Skeletal muscle tissue (tissue), 4 donors: Measurements from ENCODE around the gene COPS9. TPM values are rescaled to one million over a fixed set of nuclear protein-coding genes. Genes with fewer than 3 reads are reported as not detected.

Experiments
- H3K27ac ChIP-seq: one replicate; pipeline ENCODE4 v1.7.0; 2013; ENCODE audit warnings: mild to moderate bottlenecking, low read depth, low read length, inconsistent platforms
- H3K27me3 ChIP-seq, 3 donors: one replicate each; pipeline ENCODE4 v1.7.0; 2013; ENCODE audit warnings: low read length in 3 of 3; ENCODE audit not compliant: control insufficient read depth in 3 of 3, insufficient read depth in 3 of 3
- H3K36me3 ChIP-seq, 3 donors: one replicate each; pipeline ENCODE4 v1.7.0; 2013; ENCODE audit warnings: low read length in 3 of 3; ENCODE audit not compliant: control insufficient read depth in 3 of 3, insufficient read depth in 3 of 3
- H3K4me1 ChIP-seq, 3 donors: one replicate each; pipeline ENCODE4 v1.7.0; 2013; ENCODE audit warnings: low read length in 3 of 3, mild to moderate bottlenecking in 3 of 3; ENCODE audit not compliant: control insufficient read depth in 3 of 3, insufficient read depth in 3 of 3
- H3K4me3 ChIP-seq, 3 donors: one replicate each; pipeline ENCODE4 v1.7.0; 2013; ENCODE audit warnings: low read length in 3 of 3
- H3K9ac ChIP-seq, 3 donors: one replicate each; pipeline ENCODE4 v1.7.0; 2013; ENCODE audit warnings: low read length in 3 of 3, mild to moderate bottlenecking in 3 of 3, moderate library complexity in 2 of 3, low read depth in 1 of 3
- H3K9me3 ChIP-seq, 3 donors: one replicate each; pipeline ENCODE4 v1.7.0; 2013; ENCODE audit warnings: low read length in 3 of 3; ENCODE audit not compliant: control insufficient read depth in 3 of 3
- total RNA-seq: library from RNA; depleted of rRNA; stranded (reverse); fragments of >200 nt; gene quantifications from one replicate; pipeline ENCODE4 v1.2.3, GENCODE V29; 2014
- donor health status: Osteomylitis.

Gene COPS9
- total RNA-seq, 1 donor from 2014 or later = 115 TPM

DNA sequence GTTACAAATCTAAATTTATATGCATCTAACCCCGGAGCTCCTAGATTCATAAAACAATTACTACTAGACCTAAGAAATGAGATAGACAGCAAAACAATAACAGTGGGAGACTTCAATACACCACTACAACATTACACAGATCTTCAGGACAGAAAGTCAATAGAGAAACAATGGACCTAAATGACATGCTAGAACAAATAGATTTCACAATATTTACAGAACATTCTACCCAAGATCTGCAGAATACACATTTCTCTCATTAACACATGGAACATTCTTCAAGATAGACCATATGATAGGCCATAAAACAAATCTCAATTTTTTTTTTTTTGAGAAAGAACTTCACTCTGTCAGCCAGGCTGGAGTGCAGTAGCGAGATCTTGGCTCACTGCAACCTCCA lies 37.8 kb downstream of the COPS9 start:
- Histone ChIP-seq H3K9me3 (peaks cover 0 to 2% (median 0%) of the 10 kb centered on the region in 3 donors), H3K27me3 (peaks cover 24 to 32% (median 26%) of the 10 kb centered on the region in 3 donors), H3K27ac (no peak overlapping the region), H3K4me3 (no peak overlapping the region), H3K9ac (no peak overlapping the region), H3K36me3 (no peaks in the 10 kb centered on the region), H3K4me1 (no peaks in the 10 kb centered on the region)

DNA sequence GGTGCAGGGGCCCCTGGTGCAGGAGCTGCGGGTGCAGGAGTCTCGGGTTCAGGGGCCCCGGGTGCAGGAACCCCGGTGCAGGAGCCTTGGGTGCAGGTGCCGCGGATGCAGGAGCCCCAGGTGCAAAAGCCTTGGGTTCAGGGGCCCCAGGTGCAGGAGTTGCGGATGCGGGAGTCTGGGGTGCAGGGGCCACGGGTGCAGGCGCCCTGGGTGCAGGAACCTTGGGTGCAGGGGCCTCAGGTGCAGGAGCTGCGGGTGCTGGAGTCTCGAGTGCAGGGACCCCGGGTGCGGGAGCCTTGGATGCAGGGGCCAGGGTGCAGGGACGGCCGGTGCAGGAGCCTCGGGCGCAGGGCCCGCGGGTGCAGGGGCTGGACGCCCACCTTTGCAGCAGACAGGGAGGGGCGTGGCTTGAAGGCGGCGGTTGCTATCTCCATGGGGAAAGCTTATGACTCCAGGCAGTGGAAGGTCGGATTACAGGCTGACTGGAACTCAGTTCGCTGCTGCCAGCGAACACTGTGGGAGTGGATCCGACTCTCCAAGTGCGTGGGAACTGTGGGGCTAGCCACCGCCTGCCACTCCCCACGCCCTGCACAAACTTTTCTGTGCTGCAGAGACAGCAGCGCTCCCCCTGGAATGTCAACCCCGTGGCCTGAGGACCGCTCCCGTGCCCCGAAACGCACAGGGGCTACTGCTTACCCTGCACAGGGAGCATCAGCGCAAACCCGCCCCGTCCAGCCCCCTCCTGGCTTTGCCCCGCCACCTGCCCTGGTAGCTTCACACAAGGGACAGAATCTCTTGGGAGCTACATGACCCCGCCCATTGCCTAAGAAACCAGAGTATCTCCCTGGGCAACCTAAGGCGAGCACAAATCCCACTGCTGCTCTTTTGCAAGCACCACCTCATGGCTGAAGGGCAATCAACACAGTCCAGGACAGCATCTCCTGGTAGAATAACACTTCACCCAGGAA lies 40.3 kb downstream of the COPS9 start:
- Histone ChIP-seq H3K9me3 (peaks cover 0 to 2% (median 0%) of the 10 kb centered on the region in 3 donors), H3K4me3 (no peak overlapping the region), H3K4me1 (no peaks in the 10 kb centered on the region), H3K36me3 (no peaks in the 10 kb centered on the region), H3K27ac (no peak overlapping the region), H3K9ac (no peak overlapping the region), H3K27me3 (peaks cover 24 to 32% (median 26%) of the 10 kb centered on the region in 3 donors)

DNA sequence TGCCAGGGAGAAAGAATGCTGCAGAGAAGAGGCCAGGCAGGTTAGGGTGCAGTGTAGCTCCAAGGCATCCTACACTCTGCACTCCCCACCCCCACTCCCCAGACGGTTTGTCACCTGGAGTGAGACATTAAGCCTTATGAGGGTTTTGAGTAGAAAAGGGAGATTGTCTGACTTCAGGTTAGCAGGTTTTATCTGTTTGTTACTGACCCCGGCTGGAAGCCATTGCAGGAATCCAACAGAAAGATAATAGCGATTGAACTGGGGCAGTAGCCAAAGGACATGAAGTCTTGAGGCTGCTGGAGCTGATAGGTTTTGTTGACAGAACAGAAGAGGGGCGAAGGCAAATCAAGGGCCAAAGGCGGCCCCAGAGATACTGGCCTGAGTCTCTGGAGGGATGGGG lies 46.8 kb downstream of the COPS9 start:
- no peak overlapping the region for H3K9ac ChIP-seq
- H3K4me1 ChIP-seq = no peaks in the 10 kb centered on the region
- no peak overlapping the region for H3K27ac ChIP-seq
- peaks cover 0 to 6% (median 0%) of the 10 kb centered on the region in 3 donors for H3K9me3 ChIP-seq
- no peaks in the 10 kb centered on the region for H3K36me3 ChIP-seq
- no peak overlapping the region for H3K4me3 ChIP-seq
- H3K27me3 ChIP-seq = peaks cover 2 to 12% (median 4%) of the 10 kb centered on the region in 3 donors

DNA sequence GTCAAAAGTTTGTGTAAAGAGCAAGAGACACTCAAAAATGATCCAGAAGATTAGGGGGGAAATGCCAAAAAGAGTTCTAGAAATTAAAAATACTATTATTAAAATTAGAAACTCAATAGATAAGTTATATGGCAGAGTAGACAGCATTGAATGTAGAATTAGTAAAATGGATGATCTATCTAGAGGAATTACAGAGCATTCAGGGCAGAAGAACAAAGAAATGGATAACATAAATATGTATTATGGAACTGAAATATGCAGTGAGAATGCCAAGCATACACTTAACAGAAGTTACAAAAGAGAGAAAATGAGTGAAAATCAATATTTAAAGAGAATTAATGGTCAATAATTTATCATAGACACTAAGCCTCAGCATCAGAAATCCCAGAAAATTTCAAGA lies 49.5 kb downstream of the COPS9 start:
- Histone ChIP-seq H3K36me3 (no peaks in the 10 kb centered on the region), H3K4me1 (no peaks in the 10 kb centered on the region), H3K27me3 (peaks cover 0 to 10% (median 0%) of the 10 kb centered on the region in 3 donors), H3K9ac (no peak overlapping the region), H3K9me3 (peaks cover 0 to 6% (median 0%) of the 10 kb centered on the region in 3 donors), H3K4me3 (no peak overlapping the region), H3K27ac (no peak overlapping the region)

Other genes starting within 250 kb of the COPS9 start
- 98.1 TPM for gene NDUFA10, start 111.0 kb downstream of the COPS9 start, total RNA-seq
- not detected for gene OR6B2, start 105.9 kb downstream of the COPS9 start, total RNA-seq
- not detected for gene OR6B3, start 82.8 kb downstream of the COPS9 start, total RNA-seq
- not detected for gene OTOS, start 4.4 kb upstream of the COPS9 start, total RNA-seq